GM23248 (cell line): ENCODE measurements around the gene EIF2S1.

Source experiments
- EZH2 ChIP-seq: fragments of 200-600 bp; sonication (generic); IDR thresholded peaks from 2 replicates; pipeline ENCODE4 v1.6.1; 2018; ENCODE audit warnings: antibody characterized with exemption, mild to moderate bottlenecking; ENCODE audit not compliant: insufficient read depth, poor library complexity, severe bottlenecking
- EZH2phosphoT487 ChIP-seq: fragments of 200-600 bp; sonication (generic); IDR thresholded peaks from 2 replicates; pipeline ENCODE4 v1.6.1; 2018; ENCODE audit warnings: antibody characterized with exemption, moderate library complexity, mild to moderate bottlenecking, low read depth; ENCODE audit not compliant: insufficient read depth

DNA sequence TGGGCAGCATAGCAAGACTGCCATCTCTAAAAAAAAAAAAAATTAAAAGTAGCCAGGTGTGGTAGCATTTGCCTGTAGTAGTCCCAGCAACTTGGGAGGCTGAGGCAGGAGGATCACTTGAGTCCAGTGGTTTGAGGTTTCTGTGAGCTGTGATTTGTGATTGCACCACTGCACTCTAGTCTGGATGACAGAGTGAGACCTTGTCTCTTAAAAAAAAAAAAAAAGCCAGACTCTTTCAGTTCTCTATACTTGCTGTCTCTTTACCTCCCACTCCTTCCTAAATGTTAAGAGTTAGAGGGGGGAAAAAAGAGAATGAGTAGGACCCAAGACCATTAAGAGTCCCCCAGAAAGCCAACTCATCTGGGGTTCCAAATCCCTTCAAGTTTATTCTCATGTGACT lies 17.8 kb downstream of the EIF2S1 start:
- TF ChIP-seq EZH2phosphoT487: no peak
- no peak for TF ChIP-seq EZH2
